WTC11 (cell line): ENCODE data around the gene HPN. TPM values are rescaled to one million over a fixed set of nuclear protein-coding genes. Genes with fewer than 3 reads are reported as not detected.

Experiments
- ATAC-seq: fragments of 200-7000 bp; cut with Tn5 transposase; 2 replicates; pipeline ENCODE4 v1.10.0; 2021; ENCODE audit warnings: mild to moderate bottlenecking, moderate library complexity
- CTCF ChIA-PET: fragments of 300-600 bp; sonication (Branson Sonifier 250); formaldehyde crosslinking; loops from one replicate; lab custom pipeline; 2021; ENCODE audit warnings: antibody characterized with exemption; lab: Charles Lee
- POLR2A ChIA-PET: fragments of 350-600 bp; sonication (Branson Sonifier 250); formaldehyde crosslinking; loops from one replicate; lab custom pipeline; 2021; ENCODE audit warnings: antibody characterized with exemption; lab: Charles Lee
- DNase-seq: peaks from one replicate; pipeline ENCODE4 v3.0.0; 2021; ENCODE audit warnings: low spot score
- H3K27ac Mint-ChIP-seq: 2 replicates; pipeline ENCODE4 v1.8.0; 2021; ENCODE audit warnings: mixed read lengths
- H3K27me3 Mint-ChIP-seq: 2 replicates; pipeline ENCODE4 v1.8.0; 2021; ENCODE audit warnings: low read depth, mild to moderate bottlenecking, moderate library complexity, mixed read lengths
- H3K36me3 Mint-ChIP-seq: 2 replicates; pipeline ENCODE4 v1.8.0; 2021; ENCODE audit warnings: mixed read lengths
- H3K4me1 Mint-ChIP-seq: 2 replicates; pipeline ENCODE4 v1.8.0; 2022; ENCODE audit warnings: mixed read lengths
- H3K4me3 Mint-ChIP-seq: 2 replicates; pipeline ENCODE4 v1.8.0; 2021; ENCODE audit warnings: mild to moderate bottlenecking, moderate library complexity, mixed read lengths
- H3K9me3 Mint-ChIP-seq: 2 replicates; pipeline ENCODE4 v1.8.0; 2021; ENCODE audit warnings: mixed read lengths
- CBFB ChIP-seq: sonication (generic); formaldehyde crosslinking; IDR thresholded peaks from 2 replicates; pipeline ENCODE4 v1.8.1; 2022; ENCODE audit warnings: mild to moderate bottlenecking, low read depth, missing genetic modification reagents
- FOXJ3 ChIP-seq: sonication (generic); formaldehyde crosslinking; IDR thresholded peaks from 2 replicates; pipeline ENCODE4 v1.9.0; 2021; ENCODE audit warnings: missing genetic modification reagents, mild to moderate bottlenecking, borderline replicate concordance
- FOXK1 ChIP-seq: sonication (generic); formaldehyde crosslinking; IDR thresholded peaks from 2 replicates; pipeline ENCODE4 v1.8.0; 2022; ENCODE audit warnings: mild to moderate bottlenecking, moderate library complexity, missing genetic modification reagents
- GABPB1 ChIP-seq: sonication (generic); formaldehyde crosslinking; IDR thresholded peaks from 2 replicates; pipeline ENCODE4 v1.8.1; 2023; ENCODE audit warnings: mild to moderate bottlenecking, missing genetic modification reagents
- IRF2 ChIP-seq: sonication (generic); formaldehyde crosslinking; IDR thresholded peaks from 2 replicates; pipeline ENCODE4 v1.8.0; 2022; ENCODE audit warnings: low read depth, missing genetic modification reagents, borderline replicate concordance
- KAT7 ChIP-seq: sonication (generic); formaldehyde crosslinking; IDR thresholded peaks from 2 replicates; pipeline ENCODE4 v1.8.1; 2023; ENCODE audit warnings: missing genetic modification reagents, mild to moderate bottlenecking, borderline replicate concordance
- MXD4 ChIP-seq: fragments of 250-450 bp; sonication (Bioruptor Pico); IDR thresholded peaks from 2 replicates; pipeline ENCODE4 v1.8.0; 2021; ENCODE audit warnings: mild to moderate bottlenecking, moderate library complexity, borderline replicate concordance
- SMAD4 ChIP-seq: sonication (generic); formaldehyde crosslinking; IDR thresholded peaks from 2 replicates; pipeline ENCODE4 v1.8.0; 2022; ENCODE audit warnings: mild to moderate bottlenecking, missing genetic modification reagents
- SOX15 ChIP-seq: fragments of 250-450 bp; sonication (Bioruptor Pico); IDR thresholded peaks from 2 replicates; pipeline ENCODE4 v1.9.0; 2021; ENCODE audit warnings: mild to moderate bottlenecking
- SP1 ChIP-seq: sonication (generic); formaldehyde crosslinking; conservative IDR thresholded peaks from 2 replicates; pipeline ENCODE4 v1.8.1; 2022; ENCODE audit warnings: missing genetic modification reagents
- TCF7 ChIP-seq: sonication (generic); formaldehyde crosslinking; IDR thresholded peaks from 2 replicates; pipeline ENCODE4 v1.8.0; 2022; ENCODE audit warnings: mild to moderate bottlenecking, low read depth, missing genetic modification reagents, moderate library complexity
- ZNF121 ChIP-seq: sonication (generic); formaldehyde crosslinking; IDR thresholded peaks from 2 replicates; pipeline ENCODE4 v1.8.0; 2023; ENCODE audit warnings: missing genetic modification reagents
- ZNF317 ChIP-seq: sonication (generic); formaldehyde crosslinking; IDR thresholded peaks from 2 replicates; pipeline ENCODE4 v1.8.1; 2023; ENCODE audit warnings: low read depth, mild to moderate bottlenecking, moderate library complexity, missing genetic modification reagents, borderline replicate concordance
- ZNF671 ChIP-seq: fragments of 250-450 bp; sonication (Bioruptor Pico); IDR thresholded peaks from 2 replicates; pipeline ENCODE4 v1.8.0; 2021; ENCODE audit warnings: mild to moderate bottlenecking
- total RNA-seq: library from RNA; stranded (reverse); gene quantifications from 3 replicates; pipeline ENCODE4 v1.2.3, GENCODE V29; 2021
- TF ChIP-seq, protein P1 (sequence below): fragments of 200-600 bp; IDR thresholded peaks from 2 replicates; pipeline ENCODE4 v1.8.0; 2022; ENCODE audit warnings: antibody characterized with exemption
- TF ChIP-seq, protein P2 (sequence below): sonication (generic); formaldehyde crosslinking; IDR thresholded peaks from 2 replicates; pipeline ENCODE4 v1.8.0; 2022; ENCODE audit warnings: missing genetic modification reagents
- TF ChIP-seq, protein P3 (sequence below): sonication (generic); formaldehyde crosslinking; IDR thresholded peaks from 2 replicates; pipeline ENCODE4 v1.8.1; 2023; ENCODE audit warnings: mild to moderate bottlenecking, moderate library complexity, missing genetic modification reagents
- TF ChIP-seq, protein P4 (sequence below): fragments of 250-450 bp; sonication (Bioruptor Pico); IDR thresholded peaks from 2 replicates; pipeline ENCODE4 v1.9.0; 2021; ENCODE audit warnings: mild to moderate bottlenecking
- TF ChIP-seq, protein P5 (sequence below): sonication (generic); formaldehyde crosslinking; conservative IDR thresholded peaks from 2 replicates; pipeline ENCODE4 v1.8.1; 2023; ENCODE audit warnings: mild to moderate bottlenecking, low read depth, missing genetic modification reagents, moderate library complexity
- TF ChIP-seq, protein P6 (sequence below): sonication (generic); formaldehyde crosslinking; IDR thresholded peaks from 2 replicates; pipeline ENCODE4 v1.8.1; 2023; ENCODE audit warnings: mild to moderate bottlenecking, missing genetic modification reagents
- TF ChIP-seq, protein P7 (sequence below): sonication (generic); formaldehyde crosslinking; IDR thresholded peaks from 2 replicates; pipeline ENCODE4 v1.8.1; 2022; ENCODE audit warnings: low read depth, mild to moderate bottlenecking, moderate library complexity, missing genetic modification reagents, borderline replicate concordance

HPN gene
- total RNA-seq, 1 experiment from 2014 or later: 20.8 TPM

DNA sequence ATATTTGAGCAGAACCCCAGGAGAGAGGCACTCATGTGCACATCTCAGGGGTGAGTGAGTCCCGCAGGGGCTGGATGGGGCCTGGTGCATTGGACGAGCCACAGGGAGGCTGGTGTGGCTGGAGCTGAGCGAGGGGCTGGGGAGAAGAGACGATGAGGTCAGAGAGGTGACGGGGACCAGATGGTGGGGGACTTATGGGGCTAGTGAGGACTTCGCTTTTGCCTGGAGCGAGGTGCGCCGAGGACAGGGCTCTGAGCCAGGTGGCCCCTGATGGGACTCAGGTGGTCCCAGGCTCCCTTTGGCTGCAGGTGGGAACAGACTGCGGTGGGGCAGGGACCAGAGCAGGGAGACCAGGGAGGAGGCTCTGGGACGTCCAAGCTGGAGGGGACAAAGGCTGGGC is 67.2 kb downstream of the HPN start:
- ChIA-PET POLR2A (no interaction called here), CTCF (interaction anchor here (1.1 kb wide), 1 partner anchor 19 kb away, joined by 4 read pairs; no protein-coding TSS in a partner anchor)
- Mint-ChIP-seq H3K36me3 (0 out of 2 replicates have a peak, but pooled peaks cover 3% of the 10 kb centered on the region), H3K27ac (no peak overlapping the region), H3K9me3 (peaks cover 8% of the 10 kb centered on the region; the same call in 1 of the 2 replicates), H3K27me3 (no peaks in the 10 kb centered on the region), H3K4me3 (no peak overlapping the region), H3K4me1 (peaks cover 20% of the 10 kb centered on the region)
- ATAC-seq (no peak), DNase-seq (no peak)
- TF ChIP-seq, protein P1, sequence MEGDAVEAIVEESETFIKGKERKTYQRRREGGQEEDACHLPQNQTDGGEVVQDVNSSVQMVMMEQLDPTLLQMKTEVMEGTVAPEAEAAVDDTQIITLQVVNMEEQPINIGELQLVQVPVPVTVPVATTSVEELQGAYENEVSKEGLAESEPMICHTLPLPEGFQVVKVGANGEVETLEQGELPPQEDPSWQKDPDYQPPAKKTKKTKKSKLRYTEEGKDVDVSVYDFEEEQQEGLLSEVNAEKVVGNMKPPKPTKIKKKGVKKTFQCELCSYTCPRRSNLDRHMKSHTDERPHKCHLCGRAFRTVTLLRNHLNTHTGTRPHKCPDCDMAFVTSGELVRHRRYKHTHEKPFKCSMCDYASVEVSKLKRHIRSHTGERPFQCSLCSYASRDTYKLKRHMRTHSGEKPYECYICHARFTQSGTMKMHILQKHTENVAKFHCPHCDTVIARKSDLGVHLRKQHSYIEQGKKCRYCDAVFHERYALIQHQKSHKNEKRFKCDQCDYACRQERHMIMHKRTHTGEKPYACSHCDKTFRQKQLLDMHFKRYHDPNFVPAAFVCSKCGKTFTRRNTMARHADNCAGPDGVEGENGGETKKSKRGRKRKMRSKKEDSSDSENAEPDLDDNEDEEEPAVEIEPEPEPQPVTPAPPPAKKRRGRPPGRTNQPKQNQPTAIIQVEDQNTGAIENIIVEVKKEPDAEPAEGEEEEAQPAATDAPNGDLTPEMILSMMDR: no peak
- TF ChIP-seq FOXK1 (no peak), IRF2 (CRISPR knock-in tag) (no peak), ZNF317 (CRISPR knock-in tag) (no peak), MXD4 (CRISPR knock-in tag) (no peak), FOXJ3 (no peak), SP1 (CRISPR knock-in tag) (no peak), SMAD4 (CRISPR knock-in tag) (no peak), GABPB1 (CRISPR knock-in tag) (no peak)
- TF ChIP-seq, protein P2, sequence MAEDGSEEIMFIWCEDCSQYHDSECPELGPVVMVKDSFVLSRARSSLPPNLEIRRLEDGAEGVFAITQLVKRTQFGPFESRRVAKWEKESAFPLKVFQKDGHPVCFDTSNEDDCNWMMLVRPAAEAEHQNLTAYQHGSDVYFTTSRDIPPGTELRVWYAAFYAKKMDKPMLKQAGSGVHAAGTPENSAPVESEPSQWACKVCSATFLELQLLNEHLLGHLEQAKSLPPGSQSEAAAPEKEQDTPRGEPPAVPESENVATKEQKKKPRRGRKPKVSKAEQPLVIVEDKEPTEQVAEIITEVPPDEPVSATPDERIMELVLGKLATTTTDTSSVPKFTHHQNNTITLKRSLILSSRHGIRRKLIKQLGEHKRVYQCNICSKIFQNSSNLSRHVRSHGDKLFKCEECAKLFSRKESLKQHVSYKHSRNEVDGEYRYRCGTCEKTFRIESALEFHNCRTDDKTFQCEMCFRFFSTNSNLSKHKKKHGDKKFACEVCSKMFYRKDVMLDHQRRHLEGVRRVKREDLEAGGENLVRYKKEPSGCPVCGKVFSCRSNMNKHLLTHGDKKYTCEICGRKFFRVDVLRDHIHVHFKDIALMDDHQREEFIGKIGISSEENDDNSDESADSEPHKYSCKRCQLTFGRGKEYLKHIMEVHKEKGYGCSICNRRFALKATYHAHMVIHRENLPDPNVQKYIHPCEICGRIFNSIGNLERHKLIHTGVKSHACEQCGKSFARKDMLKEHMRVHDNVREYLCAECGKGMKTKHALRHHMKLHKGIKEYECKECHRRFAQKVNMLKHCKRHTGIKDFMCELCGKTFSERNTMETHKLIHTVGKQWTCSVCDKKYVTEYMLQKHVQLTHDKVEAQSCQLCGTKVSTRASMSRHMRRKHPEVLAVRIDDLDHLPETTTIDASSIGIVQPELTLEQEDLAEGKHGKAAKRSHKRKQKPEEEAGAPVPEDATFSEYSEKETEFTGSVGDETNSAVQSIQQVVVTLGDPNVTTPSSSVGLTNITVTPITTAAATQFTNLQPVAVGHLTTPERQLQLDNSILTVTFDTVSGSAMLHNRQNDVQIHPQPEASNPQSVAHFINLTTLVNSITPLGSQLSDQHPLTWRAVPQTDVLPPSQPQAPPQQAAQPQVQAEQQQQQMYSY (CRISPR knock-in tag): no peak
- TF ChIP-seq, protein P3, sequence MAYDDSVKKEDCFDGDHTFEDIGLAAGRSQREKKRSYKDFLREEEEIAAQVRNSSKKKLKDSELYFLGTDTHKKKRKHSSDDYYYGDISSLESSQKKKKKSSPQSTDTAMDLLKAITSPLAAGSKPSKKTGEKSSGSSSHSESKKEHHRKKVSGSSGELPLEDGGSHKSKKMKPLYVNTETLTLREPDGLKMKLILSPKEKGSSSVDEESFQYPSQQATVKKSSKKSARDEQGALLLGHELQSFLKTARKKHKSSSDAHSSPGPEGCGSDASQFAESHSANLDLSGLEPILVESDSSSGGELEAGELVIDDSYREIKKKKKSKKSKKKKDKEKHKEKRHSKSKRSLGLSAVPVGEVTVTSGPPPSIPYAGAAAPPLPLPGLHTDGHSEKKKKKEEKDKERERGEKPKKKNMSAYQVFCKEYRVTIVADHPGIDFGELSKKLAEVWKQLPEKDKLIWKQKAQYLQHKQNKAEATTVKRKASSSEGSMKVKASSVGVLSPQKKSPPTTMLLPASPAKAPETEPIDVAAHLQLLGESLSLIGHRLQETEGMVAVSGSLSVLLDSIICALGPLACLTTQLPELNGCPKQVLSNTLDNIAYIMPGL (CRISPR knock-in tag): no peak
- TF ChIP-seq, protein P4, sequence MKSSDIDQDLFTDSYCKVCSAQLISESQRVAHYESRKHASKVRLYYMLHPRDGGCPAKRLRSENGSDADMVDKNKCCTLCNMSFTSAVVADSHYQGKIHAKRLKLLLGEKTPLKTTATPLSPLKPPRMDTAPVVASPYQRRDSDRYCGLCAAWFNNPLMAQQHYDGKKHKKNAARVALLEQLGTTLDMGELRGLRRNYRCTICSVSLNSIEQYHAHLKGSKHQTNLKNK (CRISPR knock-in tag): no peak

DNA sequence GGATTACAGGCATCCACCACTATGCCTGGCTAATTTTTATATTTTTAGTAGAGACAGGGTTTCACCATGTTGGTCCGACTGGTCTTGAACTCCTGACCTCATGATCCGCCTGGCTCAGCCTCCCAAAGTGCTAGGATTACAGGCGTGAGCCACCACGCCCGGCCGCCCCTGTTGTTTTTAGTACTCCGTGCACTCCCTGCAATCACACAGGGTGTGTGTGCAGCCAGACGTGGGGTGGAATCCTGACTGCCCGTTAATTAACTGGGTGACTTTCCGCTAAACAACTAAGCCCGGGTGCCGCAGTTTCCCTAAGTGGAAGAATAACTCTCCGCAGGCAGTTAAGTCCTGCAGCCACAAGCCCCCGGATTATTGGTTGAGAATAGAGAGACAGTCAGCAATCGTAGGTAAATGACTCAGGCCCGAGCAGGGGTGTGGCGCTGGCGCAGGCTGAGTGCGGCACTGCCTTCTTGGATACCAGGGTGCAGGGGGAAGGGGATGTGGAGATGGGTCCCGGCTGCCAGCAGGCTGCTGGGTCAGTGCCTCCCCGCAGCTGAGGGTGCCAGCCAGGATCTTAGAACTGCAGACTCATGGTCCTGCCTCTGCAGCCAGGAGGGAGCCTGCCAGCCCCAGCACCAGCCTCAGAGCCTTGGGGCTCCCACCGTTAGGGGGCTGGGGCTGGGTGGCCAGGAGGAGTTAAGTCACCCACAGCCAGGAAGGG is 68.0 kb downstream of the HPN start:
- 0 out of 2 replicates have a peak, but pooled peaks cover 3% of the 10 kb centered on the region for H3K36me3 Mint-ChIP-seq
- H3K27me3 Mint-ChIP-seq: no peaks in the 10 kb centered on the region
- no peak overlapping the region for H3K27ac Mint-ChIP-seq
- peaks cover 25% of the 10 kb centered on the region for H3K4me1 Mint-ChIP-seq
- DNase-seq: no peak
- H3K4me3 Mint-ChIP-seq: no peak overlapping the region
- POLR2A ChIA-PET: no interaction called here
- CTCF ChIA-PET: interaction anchor here (1.1 to 3.1 kb wide), 4 partner anchors 20 to 65 kb away, joined by 4 to 19 read pairs (median 12); no protein-coding TSS in a partner anchor
- no peak for TF ChIP-seq GABPB1 (CRISPR knock-in tag)
- TF ChIP-seq, protein P5, sequence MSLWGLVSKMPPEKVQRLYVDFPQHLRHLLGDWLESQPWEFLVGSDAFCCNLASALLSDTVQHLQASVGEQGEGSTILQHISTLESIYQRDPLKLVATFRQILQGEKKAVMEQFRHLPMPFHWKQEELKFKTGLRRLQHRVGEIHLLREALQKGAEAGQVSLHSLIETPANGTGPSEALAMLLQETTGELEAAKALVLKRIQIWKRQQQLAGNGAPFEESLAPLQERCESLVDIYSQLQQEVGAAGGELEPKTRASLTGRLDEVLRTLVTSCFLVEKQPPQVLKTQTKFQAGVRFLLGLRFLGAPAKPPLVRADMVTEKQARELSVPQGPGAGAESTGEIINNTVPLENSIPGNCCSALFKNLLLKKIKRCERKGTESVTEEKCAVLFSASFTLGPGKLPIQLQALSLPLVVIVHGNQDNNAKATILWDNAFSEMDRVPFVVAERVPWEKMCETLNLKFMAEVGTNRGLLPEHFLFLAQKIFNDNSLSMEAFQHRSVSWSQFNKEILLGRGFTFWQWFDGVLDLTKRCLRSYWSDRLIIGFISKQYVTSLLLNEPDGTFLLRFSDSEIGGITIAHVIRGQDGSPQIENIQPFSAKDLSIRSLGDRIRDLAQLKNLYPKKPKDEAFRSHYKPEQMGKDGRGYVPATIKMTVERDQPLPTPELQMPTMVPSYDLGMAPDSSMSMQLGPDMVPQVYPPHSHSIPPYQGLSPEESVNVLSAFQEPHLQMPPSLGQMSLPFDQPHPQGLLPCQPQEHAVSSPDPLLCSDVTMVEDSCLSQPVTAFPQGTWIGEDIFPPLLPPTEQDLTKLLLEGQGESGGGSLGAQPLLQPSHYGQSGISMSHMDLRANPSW (CRISPR knock-in tag): no peak
- no peak for TF ChIP-seq SOX15 (CRISPR knock-in tag)
- TF ChIP-seq KAT7 (CRISPR knock-in tag): no peak
- TF ChIP-seq ZNF671 (CRISPR knock-in tag): no peak
- no peak for TF ChIP-seq ZNF121
- TF ChIP-seq CBFB: no peak
- TF ChIP-seq, protein P6, sequence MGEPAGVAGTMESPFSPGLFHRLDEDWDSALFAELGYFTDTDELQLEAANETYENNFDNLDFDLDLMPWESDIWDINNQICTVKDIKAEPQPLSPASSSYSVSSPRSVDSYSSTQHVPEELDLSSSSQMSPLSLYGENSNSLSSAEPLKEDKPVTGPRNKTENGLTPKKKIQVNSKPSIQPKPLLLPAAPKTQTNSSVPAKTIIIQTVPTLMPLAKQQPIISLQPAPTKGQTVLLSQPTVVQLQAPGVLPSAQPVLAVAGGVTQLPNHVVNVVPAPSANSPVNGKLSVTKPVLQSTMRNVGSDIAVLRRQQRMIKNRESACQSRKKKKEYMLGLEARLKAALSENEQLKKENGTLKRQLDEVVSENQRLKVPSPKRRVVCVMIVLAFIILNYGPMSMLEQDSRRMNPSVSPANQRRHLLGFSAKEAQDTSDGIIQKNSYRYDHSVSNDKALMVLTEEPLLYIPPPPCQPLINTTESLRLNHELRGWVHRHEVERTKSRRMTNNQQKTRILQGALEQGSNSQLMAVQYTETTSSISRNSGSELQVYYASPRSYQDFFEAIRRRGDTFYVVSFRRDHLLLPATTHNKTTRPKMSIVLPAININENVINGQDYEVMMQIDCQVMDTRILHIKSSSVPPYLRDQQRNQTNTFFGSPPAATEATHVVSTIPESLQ: no peak
- no peak for TF ChIP-seq FOXK1
- TF ChIP-seq, protein P7, sequence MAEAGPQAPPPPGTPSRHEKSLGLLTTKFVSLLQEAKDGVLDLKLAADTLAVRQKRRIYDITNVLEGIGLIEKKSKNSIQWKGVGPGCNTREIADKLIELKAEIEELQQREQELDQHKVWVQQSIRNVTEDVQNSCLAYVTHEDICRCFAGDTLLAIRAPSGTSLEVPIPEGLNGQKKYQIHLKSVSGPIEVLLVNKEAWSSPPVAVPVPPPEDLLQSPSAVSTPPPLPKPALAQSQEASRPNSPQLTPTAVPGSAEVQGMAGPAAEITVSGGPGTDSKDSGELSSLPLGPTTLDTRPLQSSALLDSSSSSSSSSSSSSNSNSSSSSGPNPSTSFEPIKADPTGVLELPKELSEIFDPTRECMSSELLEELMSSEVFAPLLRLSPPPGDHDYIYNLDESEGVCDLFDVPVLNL (CRISPR knock-in tag): no peak
- no peak for TF ChIP-seq TCF7
- ATAC-seq: no peak
- H3K9me3 Mint-ChIP-seq: peaks cover 8% of the 10 kb centered on the region; the same call in 1 of the 2 replicates
